Kidney (tissue), 14 donors: ENCODE results near the gene FMNL2. TPM values are rescaled to one million over a fixed set of nuclear protein-coding genes. Genes with fewer than 3 reads are reported as not detected.
A peak's percentile ranks its signal among the peaks of the same experiment; 100 is the strongest.

Experiments
- DNase-seq, 5 donors: peaks; one replicate each; pipeline ENCODE4 v3.0.0-alpha.2; 2013 to 2020
- FAIRE-seq: peaks from 2 replicates; lab custom pipeline; 2012; peaks lifted over from hg19 to GRCh38; lab: Jason Lieb, UNC
- H3K27ac ChIP-seq, 2 donors: one replicate each; pipeline ENCODE4 v1.7.0; 2013; ENCODE audit warnings: low read depth in 2 of 2, low read length in 2 of 2, inconsistent platforms in 1 of 2
- H3K27me3 ChIP-seq: one replicate; pipeline ENCODE4 v1.7.1; 2013; ENCODE audit warnings: low read length, inconsistent platforms; ENCODE audit not compliant: control insufficient read depth, insufficient read depth
- H3K36me3 ChIP-seq, 3 donors: one replicate each; pipeline versions ENCODE4 v1.7.0 to v1.7.1; 2013; ENCODE audit warnings: low read length in 3 of 3, control low read depth in 1 of 3, inconsistent platforms in 1 of 3; ENCODE audit not compliant: insufficient read depth in 3 of 3, control insufficient read depth in 2 of 3
- H3K4me1 ChIP-seq, 3 donors: one replicate each; pipeline versions ENCODE4 v1.7.0 to v1.7.1; 2013; ENCODE audit warnings: low read length in 3 of 3, inconsistent platforms in 1 of 3, low read depth in 1 of 3; ENCODE audit not compliant: control insufficient read depth in 2 of 3, insufficient read depth in 2 of 3
- H3K4me3 ChIP-seq, 3 donors: one replicate each; pipeline versions ENCODE4 v1.7.0 to v1.8.1; 2013; ENCODE audit warnings: low read length in 3 of 3, control low read depth in 1 of 3, inconsistent platforms in 1 of 3
- H3K9ac ChIP-seq, 3 donors: one replicate each; pipeline versions ENCODE4 v1.7.0 to v1.7.1; 2013; ENCODE audit warnings: low read length in 3 of 3, control low read depth in 1 of 3, inconsistent platforms in 1 of 3
- H3K9me3 ChIP-seq, 3 donors: one replicate each; pipeline versions ENCODE4 v1.7.0 to v1.7.1; 2013; ENCODE audit warnings: low read length in 3 of 3, control low read depth in 1 of 3, inconsistent platforms in 1 of 3; ENCODE audit not compliant: control insufficient read depth in 2 of 3, insufficient read depth in 1 of 3
- intact Hi-C: fragments of 100-400 bp; cut with DNase I; formaldehyde crosslinking; loops from one replicate; pipeline ENCODE4 v1.11.1; 2022
- polyA plus RNA-seq: library from polyadenylated mRNA; stranded (reverse); fragments of 350-450 nt; fragmentation: Illumina TruSeq; extraction: RNeasy Lipid Tissue Mini Kit (QIAGEN cat#74804); gene quantifications from one replicate; pipeline ENCODE4 v1.2.3, GENCODE V29; 2014; ENCODE audit warnings: low read depth, low replicate concordance; ENCODE audit not compliant: insufficient read depth
- total RNA-seq: library from RNA; stranded (reverse); fragmentation: NEBNext Ultra II Directional; extraction: Animal tissue kit (Norgen Biotek cat#: 25700); gene quantifications from one replicate; pipeline ENCODE4 v1.2.1, GENCODE V29; 2021
- TF ChIP-seq, protein P1 (sequence below): IDR thresholded peaks from 3 replicates; pipeline ENCODE4 v1.5.1; 2012; ENCODE audit warnings: mild to moderate bottlenecking, moderate library complexity, borderline replicate concordance; ENCODE audit not compliant: insufficient read depth; ENCODE audit errors: extremely low read depth
- donor health status: control.
- donor health status: control.
- donor health status: control.
- donor health status: control.
- donor health status: control.
- donor health status: DM: yes; HTN: yes; CAD: no.
- donor health status: Normal renal cell carcinoma (clear cell type).

Gene FMNL2
- total and polyA plus RNA-seq, 2 donors from 2014 or later, result 10.7 to 39.1 TPM

DNA sequence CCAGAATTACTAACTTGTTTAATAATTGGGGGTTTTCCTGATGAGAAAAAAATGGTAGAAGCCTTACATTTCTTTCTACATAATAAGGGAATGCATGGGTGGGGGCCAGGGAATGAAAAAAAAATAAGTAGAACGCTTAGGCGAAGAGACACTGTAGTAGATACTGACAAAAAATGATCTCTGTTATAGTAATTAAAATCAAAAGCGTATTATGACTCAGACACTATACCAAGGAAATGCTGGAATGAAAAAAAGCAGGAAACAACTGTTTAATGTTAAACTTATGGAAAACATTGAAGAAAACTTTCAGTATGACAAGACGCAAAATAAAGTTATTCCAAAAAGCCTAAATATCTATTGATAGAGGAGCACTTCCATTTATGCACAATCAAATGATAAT is 339.4 kb downstream of the FMNL2 start:
- Histone ChIP-seq H3K9me3 (no peaks in the 10 kb centered on the region), H3K9ac (no peak overlapping the region), H3K4me1 (no peaks in the 10 kb centered on the region), H3K36me3 (peaks cover 2 to 21% (median 15%) of the 10 kb centered on the region in 3 donors), H3K4me3 (no peak overlapping the region), H3K27ac (no peak overlapping the region), H3K27me3 (no peaks in the 10 kb centered on the region)
- TF ChIP-seq, protein P1, sequence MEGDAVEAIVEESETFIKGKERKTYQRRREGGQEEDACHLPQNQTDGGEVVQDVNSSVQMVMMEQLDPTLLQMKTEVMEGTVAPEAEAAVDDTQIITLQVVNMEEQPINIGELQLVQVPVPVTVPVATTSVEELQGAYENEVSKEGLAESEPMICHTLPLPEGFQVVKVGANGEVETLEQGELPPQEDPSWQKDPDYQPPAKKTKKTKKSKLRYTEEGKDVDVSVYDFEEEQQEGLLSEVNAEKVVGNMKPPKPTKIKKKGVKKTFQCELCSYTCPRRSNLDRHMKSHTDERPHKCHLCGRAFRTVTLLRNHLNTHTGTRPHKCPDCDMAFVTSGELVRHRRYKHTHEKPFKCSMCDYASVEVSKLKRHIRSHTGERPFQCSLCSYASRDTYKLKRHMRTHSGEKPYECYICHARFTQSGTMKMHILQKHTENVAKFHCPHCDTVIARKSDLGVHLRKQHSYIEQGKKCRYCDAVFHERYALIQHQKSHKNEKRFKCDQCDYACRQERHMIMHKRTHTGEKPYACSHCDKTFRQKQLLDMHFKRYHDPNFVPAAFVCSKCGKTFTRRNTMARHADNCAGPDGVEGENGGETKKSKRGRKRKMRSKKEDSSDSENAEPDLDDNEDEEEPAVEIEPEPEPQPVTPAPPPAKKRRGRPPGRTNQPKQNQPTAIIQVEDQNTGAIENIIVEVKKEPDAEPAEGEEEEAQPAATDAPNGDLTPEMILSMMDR, result no peak
- intact Hi-C loops, result no loop called here
- FAIRE-seq, result no peak
- no peak for DNase-seq

DNA sequence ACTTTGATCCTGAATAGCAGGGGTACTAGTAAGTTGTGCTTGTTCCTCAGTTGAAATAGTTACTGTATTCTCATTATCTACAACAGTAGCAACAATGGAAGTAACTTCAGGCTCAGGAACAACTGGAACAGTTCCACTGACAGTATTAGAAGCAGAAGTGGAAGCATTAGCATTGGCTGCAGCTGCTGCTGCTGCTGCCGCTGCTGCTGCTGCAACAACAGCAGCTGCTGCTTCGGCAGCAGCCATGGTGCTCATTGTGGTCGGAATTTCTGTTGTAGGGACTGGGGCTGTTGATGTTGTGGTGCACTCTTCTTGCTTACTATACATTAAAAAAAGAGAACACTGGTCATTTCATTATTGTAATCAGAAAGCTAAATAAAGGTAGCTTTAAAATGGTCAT is 341.5 kb downstream of the FMNL2 start:
- Histone ChIP-seq H3K4me1 (no peaks in the 10 kb centered on the region), H3K27ac (no peak overlapping the region), H3K9ac (no peak overlapping the region), H3K9me3 (no peaks in the 10 kb centered on the region), H3K36me3 (peaks cover 2 to 25% (median 13%) of the 10 kb centered on the region in 3 donors), H3K4me3 (no peak overlapping the region), H3K27me3 (no peaks in the 10 kb centered on the region)
- TF ChIP-seq, protein P1, result no peak
- DNase-seq (no peak), FAIRE-seq (no peak)
- intact Hi-C loops, result no loop called here

DNA sequence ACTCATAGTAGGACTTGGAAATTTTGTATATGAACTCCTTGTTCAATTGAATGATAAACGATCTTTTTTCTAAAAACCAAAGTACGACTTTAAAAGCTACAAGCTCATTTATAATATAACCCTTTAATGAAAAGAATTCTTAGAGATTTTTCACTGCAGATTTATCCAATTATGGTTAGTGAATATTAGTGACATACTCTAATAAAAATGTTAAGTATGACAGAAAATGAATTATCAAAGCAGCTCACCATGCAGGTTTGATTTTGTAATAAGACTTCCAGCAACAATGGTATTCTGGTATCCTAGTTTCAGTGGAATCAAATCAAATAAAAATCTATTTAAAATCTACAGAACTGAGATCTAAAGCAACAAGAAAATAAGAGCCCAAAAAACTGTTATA is 343.8 kb downstream of the FMNL2 start:
- no peaks in the 10 kb centered on the region for H3K9me3 ChIP-seq
- peaks cover 2 to 22% (median 5%) of the 10 kb centered on the region in 3 donors for H3K36me3 ChIP-seq
- H3K4me3 ChIP-seq, result no peak overlapping the region
- no peaks in the 10 kb centered on the region for H3K27me3 ChIP-seq
- H3K4me1 ChIP-seq, result no peaks in the 10 kb centered on the region
- FAIRE-seq (no peak), DNase-seq (no peak)
- intact Hi-C loops, result no loop called here
- H3K9ac ChIP-seq, result no peak overlapping the region
- no peak overlapping the region for H3K27ac ChIP-seq
- TF ChIP-seq, protein P1, result no peak

DNA sequence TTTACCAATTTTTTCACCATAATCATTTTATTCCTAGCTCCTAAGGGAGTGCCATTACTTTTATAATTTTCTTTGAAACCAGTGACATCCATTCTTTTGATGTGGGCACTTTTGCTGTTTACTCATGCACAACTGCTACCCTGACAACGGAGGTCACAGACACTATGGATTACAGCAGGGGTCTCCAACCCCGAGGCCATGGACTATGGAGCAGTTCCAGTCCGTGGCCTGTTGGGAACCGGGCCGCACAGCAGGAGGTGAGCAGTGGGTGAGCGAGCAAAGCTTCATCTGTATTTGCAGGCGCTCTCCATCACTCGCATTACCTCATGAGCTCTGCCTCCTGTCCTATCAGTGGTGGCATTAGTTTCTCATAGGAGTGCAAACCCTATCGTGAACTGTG is 347.7 kb downstream of the FMNL2 start:
- Histone ChIP-seq H3K27me3 (no peaks in the 10 kb centered on the region), H3K4me1 (no peaks in the 10 kb centered on the region), H3K36me3 (peaks cover 0 to 16% (median 0%) of the 10 kb centered on the region in 3 donors), H3K27ac (no peak overlapping the region), H3K9ac (no peak overlapping the region), H3K9me3 (no peaks in the 10 kb centered on the region), H3K4me3 (no peak overlapping the region)
- FAIRE-seq (no peak), DNase-seq (peak in 2 of 5 donors; percentile 3 to 16)
- TF ChIP-seq, protein P1, result no peak
- intact Hi-C loops, result no loop called here
